DND-41 (cell line): Measurements from ENCODE around the gene CUEDC2.

Experiments
- ATAC-seq: fragments of 200-7000 bp; cut with Tn5 transposase; 3 replicates; pipeline ENCODE4 v1.9.1; 2021; ENCODE audit warnings: low read depth; ENCODE audit not compliant: insufficient read depth
- DNase-seq: peaks from one replicate; pipeline ENCODE4 v3.0.0-alpha.2; 2020
- H2AFZ ChIP-seq: 2 replicates; pipeline ENCODE4 v1.6.0; 2012; ENCODE audit warnings: low read depth, low read length
- H3K27ac ChIP-seq: 2 replicates; pipeline ENCODE4 v1.5.1; 2012; ENCODE audit warnings: low read length, inconsistent platforms
- H3K27me3 ChIP-seq: fragments of 200-600 bp; sonication (generic); 2 replicates; pipeline ENCODE4 v1.6.0; 2012; ENCODE audit warnings: low read length, mild to moderate bottlenecking, inconsistent platforms; ENCODE audit not compliant: insufficient read depth, poor library complexity
- H3K36me3 ChIP-seq: 2 replicates; pipeline ENCODE4 v1.5.1; 2012; ENCODE audit warnings: low read length, inconsistent platforms; ENCODE audit not compliant: insufficient read depth
- H3K4me1 ChIP-seq: 2 replicates; pipeline ENCODE4 v1.5.1; 2012; ENCODE audit warnings: mild to moderate bottlenecking, low read length; ENCODE audit not compliant: insufficient read depth
- H3K4me2 ChIP-seq: 2 replicates; pipeline ENCODE4 v1.6.0; 2012; ENCODE audit warnings: mild to moderate bottlenecking, moderate library complexity, low read length, inconsistent platforms; ENCODE audit not compliant: insufficient read depth
- H3K4me3 ChIP-seq, 2 experiments: fragments of 200-600 bp in 1 of 2; shearing (Covaris generic) in 1 of 2; 2 replicates each; pipeline ENCODE4 v1.5.1; 2012 to 2016; ENCODE audit warnings: inconsistent platforms in 2 of 2, low read length in 2 of 2, mild to moderate bottlenecking in 2 of 2, low read depth in 1 of 2, moderate library complexity in 1 of 2
- H3K79me2 ChIP-seq: 2 replicates; pipeline ENCODE4 v1.6.0; 2012; ENCODE audit warnings: low read length, inconsistent platforms; ENCODE audit not compliant: insufficient read depth
- H3K9ac ChIP-seq: 2 replicates; pipeline ENCODE4 v1.6.0; 2012; ENCODE audit warnings: low read depth, mild to moderate bottlenecking, inconsistent platforms, low read length, moderate library complexity
- H3K9me3 ChIP-seq: 2 replicates; pipeline ENCODE4 v1.5.1; 2012; ENCODE audit warnings: low read length, moderate library complexity, mild to moderate bottlenecking, inconsistent platforms; ENCODE audit not compliant: insufficient read depth, severe bottlenecking
- H4K20me1 ChIP-seq: 2 replicates; pipeline ENCODE4 v1.6.0; 2012; ENCODE audit warnings: low read length; ENCODE audit not compliant: insufficient read depth
- EZH2 ChIP-seq: IDR thresholded peaks from 3 replicates; pipeline ENCODE4 v1.6.1; 2012; ENCODE audit warnings: borderline replicate concordance, low read depth, mild to moderate bottlenecking, moderate library complexity, low read length, inconsistent platforms; ENCODE audit not compliant: severe bottlenecking
- TF ChIP-seq, protein P1 (sequence below): IDR thresholded peaks from 2 replicates; pipeline ENCODE4 v1.5.1; 2012; ENCODE audit warnings: borderline replicate concordance, low read length, moderate library complexity, mild to moderate bottlenecking; ENCODE audit not compliant: poor library complexity, severe bottlenecking; ENCODE audit errors: extremely low read depth

CUEDC2 gene

DNA sequence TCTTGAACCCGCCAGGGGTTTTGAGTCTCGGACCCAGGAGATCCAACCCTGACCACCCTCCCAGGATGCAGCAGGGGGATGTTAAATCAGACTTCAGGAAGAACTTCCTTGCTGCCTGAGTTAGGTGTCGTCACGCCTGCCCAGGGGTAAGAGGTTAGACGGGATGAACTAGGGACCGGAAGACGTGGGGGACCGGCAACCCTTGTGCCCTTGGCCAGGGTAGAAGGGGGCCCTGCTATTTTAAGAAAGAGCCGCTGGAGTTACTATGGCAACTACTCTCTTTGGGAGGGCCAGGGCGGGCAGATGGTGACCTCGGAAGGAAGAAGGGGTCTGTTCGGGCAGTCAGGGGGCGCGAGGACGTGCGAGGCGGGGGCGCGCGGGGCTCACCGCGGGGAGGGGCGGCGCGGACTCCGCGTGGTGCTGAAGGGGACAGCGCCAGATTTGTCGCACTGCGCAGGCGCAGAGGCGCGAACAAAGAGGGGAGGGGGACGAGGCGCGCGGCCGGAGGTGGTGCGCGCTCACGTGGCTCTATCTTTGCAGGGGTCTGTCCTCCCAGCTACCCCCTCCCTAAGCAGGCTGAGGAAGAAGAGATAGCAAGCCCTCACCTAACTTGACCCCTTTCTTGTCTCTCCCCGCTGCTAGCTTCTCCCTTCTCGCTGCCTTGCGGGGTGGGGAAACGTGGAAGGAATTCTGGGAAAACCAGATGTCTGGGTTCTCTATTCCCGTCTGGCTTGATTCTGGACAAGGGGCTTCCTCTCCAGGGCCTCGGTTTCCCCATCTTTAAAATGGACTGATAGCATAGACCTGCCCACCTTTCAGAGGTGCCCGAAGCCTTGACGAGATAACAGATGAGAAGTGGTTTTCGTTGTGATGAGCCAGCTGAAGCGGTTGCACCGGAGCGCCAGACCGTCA lies 12.8 kb downstream of the CUEDC2 start:
- Histone ChIP-seq H4K20me1 (peaks cover 16% of the 10 kb centered on the region), H3K9ac (peak overlapping the region; percentile 75), H3K9me3 (no peaks in the 10 kb centered on the region), H3K4me1 (peaks cover 38% of the 10 kb centered on the region), H3K4me2 (peak overlapping the region; percentile 100), H3K27ac (peak overlapping the region; percentile 92), H3K79me2 (peaks cover 10% of the 10 kb centered on the region), H3K36me3 (peaks cover 21% of the 10 kb centered on the region), H2AFZ (peak overlapping the region; percentile 97), H3K27me3 (no peaks in the 10 kb centered on the region), H3K4me3 (peak overlapping the region; percentile 73 to 95)
- no peak for TF ChIP-seq EZH2
- TF ChIP-seq, protein P1, sequence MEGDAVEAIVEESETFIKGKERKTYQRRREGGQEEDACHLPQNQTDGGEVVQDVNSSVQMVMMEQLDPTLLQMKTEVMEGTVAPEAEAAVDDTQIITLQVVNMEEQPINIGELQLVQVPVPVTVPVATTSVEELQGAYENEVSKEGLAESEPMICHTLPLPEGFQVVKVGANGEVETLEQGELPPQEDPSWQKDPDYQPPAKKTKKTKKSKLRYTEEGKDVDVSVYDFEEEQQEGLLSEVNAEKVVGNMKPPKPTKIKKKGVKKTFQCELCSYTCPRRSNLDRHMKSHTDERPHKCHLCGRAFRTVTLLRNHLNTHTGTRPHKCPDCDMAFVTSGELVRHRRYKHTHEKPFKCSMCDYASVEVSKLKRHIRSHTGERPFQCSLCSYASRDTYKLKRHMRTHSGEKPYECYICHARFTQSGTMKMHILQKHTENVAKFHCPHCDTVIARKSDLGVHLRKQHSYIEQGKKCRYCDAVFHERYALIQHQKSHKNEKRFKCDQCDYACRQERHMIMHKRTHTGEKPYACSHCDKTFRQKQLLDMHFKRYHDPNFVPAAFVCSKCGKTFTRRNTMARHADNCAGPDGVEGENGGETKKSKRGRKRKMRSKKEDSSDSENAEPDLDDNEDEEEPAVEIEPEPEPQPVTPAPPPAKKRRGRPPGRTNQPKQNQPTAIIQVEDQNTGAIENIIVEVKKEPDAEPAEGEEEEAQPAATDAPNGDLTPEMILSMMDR, result no peak
- peak; percentile 83 for DNase-seq
- ATAC-seq, result peak; percentile 30

DNA sequence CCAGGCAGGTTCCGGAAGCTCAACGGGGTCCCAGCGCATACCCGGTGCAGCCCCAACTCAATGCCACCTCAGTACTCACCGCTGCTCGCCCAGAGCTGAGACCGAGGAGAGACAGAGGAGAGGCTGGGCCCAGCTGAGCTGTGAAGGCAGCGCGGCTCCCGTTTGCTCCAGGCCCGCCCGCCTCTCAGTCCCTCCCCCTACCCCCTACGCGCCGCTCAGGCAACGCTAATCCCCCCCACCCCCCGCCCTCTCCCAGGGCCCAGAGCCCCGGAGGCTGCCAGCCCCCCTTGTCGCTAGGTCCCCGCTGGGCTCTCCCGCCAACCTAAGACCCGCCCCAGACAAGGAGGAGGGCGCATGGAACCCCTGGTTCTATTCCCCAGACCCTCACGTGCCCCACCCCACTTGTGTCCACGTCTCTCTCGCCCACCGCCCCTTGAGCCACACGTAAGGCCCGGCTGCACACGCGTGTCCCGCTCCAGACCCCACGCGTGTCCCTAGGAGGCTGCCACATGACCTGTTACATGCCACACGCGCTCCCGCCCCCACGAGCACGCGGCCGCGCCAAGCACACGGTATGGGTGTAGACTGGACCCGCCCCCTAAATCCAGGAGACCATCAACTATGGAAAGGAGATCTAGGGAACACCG lies 13.6 kb downstream of the CUEDC2 start, which contains the start of gene PSD:
Gene PSD (minus strand): TSS at position 164 of the 647 bp plus-strand sequence. CDS start 1,747 bp downstream, outside the sequence.
- Histone ChIP-seq H4K20me1 (peaks cover 16% of the 10 kb centered on the region), H3K27me3 (no peaks in the 10 kb centered on the region), H3K4me3 (peak within 1 kb of the TSS; percentile 73 to 95; a peak in 3 of 4 replicates), H3K27ac (no peak within 1 kb of the TSS), H2AFZ (peak within 1 kb of the TSS; percentile 97), H3K4me1 (peaks cover 38% of the 10 kb centered on the region), H3K4me2 (peak within 1 kb of the TSS; percentile 100), H3K9me3 (no peaks in the 10 kb centered on the region), H3K36me3 (peaks cover 14% of the 10 kb centered on the region), H3K9ac (peak within 1 kb of the TSS; percentile 75), H3K79me2 (peaks cover 10% of the 10 kb centered on the region)
- DNase-seq (peak; percentile 29), ATAC-seq (no peak)
- TF ChIP-seq EZH2, result no peak
- TF ChIP-seq, protein P1, result no peak

DNA sequence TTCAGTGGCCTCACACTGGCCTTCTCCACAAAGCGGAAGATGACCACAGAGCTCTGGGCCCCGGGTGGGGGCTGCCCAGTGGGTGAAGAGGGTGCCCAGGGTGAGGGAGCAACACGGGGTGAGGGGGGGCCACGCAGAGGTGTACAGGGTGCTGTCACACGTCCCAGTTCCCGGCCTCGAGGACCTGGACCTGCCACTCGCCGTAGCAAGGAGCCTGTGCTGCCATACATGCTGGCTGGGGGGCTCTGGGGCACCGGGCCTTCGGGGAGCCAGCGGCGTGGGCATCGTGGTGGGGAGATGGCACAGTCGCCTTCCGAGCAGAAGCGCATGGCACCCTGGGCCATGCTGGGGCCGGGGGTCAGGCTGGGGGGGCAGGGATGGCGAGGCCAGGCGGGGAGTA lies 15.7 kb downstream of the CUEDC2 start:
- Histone ChIP-seq H3K36me3 (no peaks in the 10 kb centered on the region; the same call in 1 of the 2 replicates), H3K4me2 (no peak overlapping the region), H3K9me3 (no peaks in the 10 kb centered on the region), H3K4me3 (no peak overlapping the region), H3K4me1 (peaks cover 20% of the 10 kb centered on the region), H3K79me2 (peaks cover 5% of the 10 kb centered on the region; the same call in 1 of the 2 replicates), H3K27ac (no peak overlapping the region), H3K9ac (no peak overlapping the region), H3K27me3 (no peaks in the 10 kb centered on the region), H4K20me1 (peaks cover 10% of the 10 kb centered on the region), H2AFZ (no peak overlapping the region)
- TF ChIP-seq, protein P1, result no peak
- TF ChIP-seq EZH2, result no peak
- DNase-seq, result no peak
- ATAC-seq, result no peak
